ENCODE measurements around the gene NAPEPLD.
"Not testable (repeated sequence)": the region's sequence is repeated elsewhere in the genome, so short reads cannot be mapped to it uniquely, and the experiment has no call there.

DNA sequence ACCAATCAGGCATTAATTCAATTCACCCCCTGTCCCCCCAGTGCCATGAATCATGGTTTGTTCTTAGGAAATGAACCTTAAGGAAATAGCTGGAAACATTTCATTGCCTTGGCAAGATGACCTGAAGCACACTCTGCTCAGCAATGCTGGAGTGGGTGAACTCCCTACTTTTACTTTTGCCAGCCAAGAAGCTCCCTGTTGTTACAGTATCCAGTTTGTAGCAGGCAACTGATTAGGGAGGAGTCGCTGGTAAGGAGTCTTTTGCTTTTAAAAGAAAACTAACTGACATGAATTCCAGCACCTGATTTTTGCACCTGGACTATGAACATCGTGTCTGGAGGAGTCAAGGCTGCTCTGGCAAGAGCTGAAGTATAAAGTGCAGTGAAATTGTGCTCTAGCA lies 13.7 kb upstream of the NAPEPLD start:
- TF ChIP-seq EZH2 (IDR thresholded peaks at IDR 0.05; ENCODE audit: low read depth), result not testable (repeated sequence)
- TF ChIP-seq, protein P1, sequence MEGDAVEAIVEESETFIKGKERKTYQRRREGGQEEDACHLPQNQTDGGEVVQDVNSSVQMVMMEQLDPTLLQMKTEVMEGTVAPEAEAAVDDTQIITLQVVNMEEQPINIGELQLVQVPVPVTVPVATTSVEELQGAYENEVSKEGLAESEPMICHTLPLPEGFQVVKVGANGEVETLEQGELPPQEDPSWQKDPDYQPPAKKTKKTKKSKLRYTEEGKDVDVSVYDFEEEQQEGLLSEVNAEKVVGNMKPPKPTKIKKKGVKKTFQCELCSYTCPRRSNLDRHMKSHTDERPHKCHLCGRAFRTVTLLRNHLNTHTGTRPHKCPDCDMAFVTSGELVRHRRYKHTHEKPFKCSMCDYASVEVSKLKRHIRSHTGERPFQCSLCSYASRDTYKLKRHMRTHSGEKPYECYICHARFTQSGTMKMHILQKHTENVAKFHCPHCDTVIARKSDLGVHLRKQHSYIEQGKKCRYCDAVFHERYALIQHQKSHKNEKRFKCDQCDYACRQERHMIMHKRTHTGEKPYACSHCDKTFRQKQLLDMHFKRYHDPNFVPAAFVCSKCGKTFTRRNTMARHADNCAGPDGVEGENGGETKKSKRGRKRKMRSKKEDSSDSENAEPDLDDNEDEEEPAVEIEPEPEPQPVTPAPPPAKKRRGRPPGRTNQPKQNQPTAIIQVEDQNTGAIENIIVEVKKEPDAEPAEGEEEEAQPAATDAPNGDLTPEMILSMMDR (conservative IDR thresholded peaks at IDR 0.05), result not testable (repeated sequence)

All from PC-9 (cell line).